Central memory CD4-positive, alpha-beta T cell (primary cell): ENCODE results near the gene GSTT4.
"Not testable (repeated sequence)": the region's sequence is repeated elsewhere in the genome, so short reads cannot be mapped to it uniquely, and the experiment has no call there.

Source experiments
- DNase-seq: peaks from one replicate; pipeline ENCODE4 v3.0.0; 2022

Gene GSTT4

GRCh38 chr22:23986089-23986488 lies 19.2 kb downstream of the GSTT4 start:
- not testable (repeated sequence) for DNase-seq

- DNase-seq = no peak
Observed at GRCh38 chr22:23984430-23984829, 20.8 kb downstream of the GSTT4 start.

- DNase-seq = not testable (repeated sequence)
Observed at GRCh38 chr22:23980567-23980966, 24.7 kb downstream of the GSTT4 start.

GRCh38 chr22:23979557-23980240 lies 25.6 kb downstream of the GSTT4 start, which contains the start of gene GSTT2:
GSTT2 (plus strand) TSS chr22:23980134.
- DNase-seq = not testable (repeated sequence)

GRCh38 chr22:23977304-23977703 lies 27.9 kb downstream of the GSTT4 start:
- DNase-seq = not testable (repeated sequence)

- DNase-seq = not testable (repeated sequence)
Observed at GRCh38 chr22:23974836-23975352, 30.4 kb downstream of the GSTT4 start.

GRCh38 chr22:23974345-23974744 lies 30.9 kb downstream of the GSTT4 start, which contains the start of gene DDT:
DDT (minus strand) TSS chr22:23974441; CDS start chr22:23974414, 27 bp downstream.
- DNase-seq = not testable (repeated sequence)

GRCh38 chr22:23971927-23972326 lies 33.3 kb downstream of the GSTT4 start:
- not testable (repeated sequence) for DNase-seq

GRCh38 chr22:23970816-23971486 lies 34.3 kb downstream of the GSTT4 start:
- DNase-seq = no peak

- no peak for DNase-seq
Observed at GRCh38 chr22:23970201-23970641, 35.0 kb downstream of the GSTT4 start.

- DNase-seq = no peak
Observed at GRCh38 chr22:23969071-23969470, 36.2 kb downstream of the GSTT4 start.

GRCh38 chr22:23966568-23966967 lies 38.7 kb downstream of the GSTT4 start, which contains the start of gene DDTL:
DDTL (plus strand) TSS chr22:23966888; CDS start chr22:23966915, 27 bp downstream.
- DNase-seq = not testable (repeated sequence)

- not testable (repeated sequence) for DNase-seq
Observed at GRCh38 chr22:23966094-23966493, 39.2 kb downstream of the GSTT4 start.

GRCh38 chr22:23961084-23961771 lies 44.0 kb downstream of the GSTT4 start, which contains the start of gene GSTT2B:
GSTT2B (minus strand) TSS chr22:23961195; CDS start chr22:23961131, 64 bp downstream.
- DNase-seq = not testable (repeated sequence)

- DNase-seq = peak; percentile 64
Observed at GRCh38 chr22:23956301-23956900, 48.9 kb downstream of the GSTT4 start.

- DNase-seq = not testable (repeated sequence)
Observed at GRCh38 chr22:23955886-23956285, 49.4 kb downstream of the GSTT4 start.

- not testable (repeated sequence) for DNase-seq
Observed at GRCh38 chr22:23954991-23955305, 50.3 kb downstream of the GSTT4 start.

- DNase-seq = not testable (repeated sequence)
Observed at GRCh38 chr22:23954193-23954990, 50.9 kb downstream of the GSTT4 start.

- not testable (repeated sequence) for DNase-seq
Observed at GRCh38 chr22:23953485-23953884, 51.8 kb downstream of the GSTT4 start.

GRCh38 chr22:23952794-23953405 lies 52.4 kb downstream of the GSTT4 start:
- not testable (repeated sequence) for DNase-seq

GRCh38 chr22:23951383-23951782 lies 53.9 kb downstream of the GSTT4 start:
- DNase-seq = not testable (repeated sequence)
